NCI-H748 (cell line): ENCODE measurements around the gene NEUROD1.

Experiments used
- DNase-seq: peaks from one replicate; lab custom pipeline; 2025; ENCODE audit not compliant: unreplicated experiment; lab: John Stamatoyannopoulos, UW

The NEUROD1 gene

GRCh38 chr2:181643151-181643550 lies 37.2 kb downstream of the NEUROD1 start:
- no peak for DNase-seq

- no peak for DNase-seq
Measured at GRCh38 chr2:181642086-181642485, 38.2 kb downstream of the NEUROD1 start.

- DNase-seq = no peak
Measured at GRCh38 chr2:181639686-181640085, 40.6 kb downstream of the NEUROD1 start.

- DNase-seq = no peak
Measured at GRCh38 chr2:181632733-181633401, 47.5 kb downstream of the NEUROD1 start.

GRCh38 chr2:181628590-181629585 lies 51.4 kb downstream of the NEUROD1 start:
- DNase-seq = peak; percentile 66

- no peak for DNase-seq
Measured at GRCh38 chr2:181627545-181627944, 52.8 kb downstream of the NEUROD1 start.

GRCh38 chr2:181626671-181627070 lies 53.6 kb downstream of the NEUROD1 start:
- DNase-seq = no peak
